OCI-LY3 (cell line): ENCODE results near the gene SEPHS1.

ENCODE experiments used
- H2AFZ ChIP-seq: fragments of 200-600, 300-600 bp; shearing (Covaris generic); 2 replicates; pipeline ENCODE4 v1.6.0; 2014; ENCODE audit warnings: antibody characterized with exemption, low read depth, low read length
- H3K27ac ChIP-seq: fragments of 200-600, 300-600 bp; sonication (generic); 2 replicates; pipeline ENCODE4 v1.5.1; 2014; ENCODE audit warnings: mild to moderate bottlenecking, low read length, moderate library complexity, mixed read lengths
- H3K27me3 ChIP-seq: fragments of 200-600, 300-600 bp; sonication (generic); 2 replicates; pipeline ENCODE4 v1.6.1; 2014; ENCODE audit warnings: low read depth, low read length, mixed read lengths
- H3K36me3 ChIP-seq: fragments of 200-600, 300-600 bp; sonication (generic); replicated peaks from 2 replicates; pipeline ENCODE3; 2014; ENCODE audit warnings: low read depth, low read length, mixed read lengths
- H3K4me1 ChIP-seq: fragments of 300-600, 200-600 bp; sonication (generic); 2 replicates; pipeline ENCODE4 v1.6.1; 2014; ENCODE audit warnings: low read length, mixed read lengths
- H3K4me2 ChIP-seq: fragments of 200-600, 300-600 bp; sonication (generic); 2 replicates; pipeline ENCODE4 v1.6.1; 2014; ENCODE audit warnings: low read length, mixed read lengths
- H3K4me3 ChIP-seq: fragments of 300-600, 200-600 bp; sonication (generic); 2 replicates; pipeline ENCODE4 v1.5.1; 2014; ENCODE audit warnings: antibody characterized with exemption, mild to moderate bottlenecking, low read length, moderate library complexity
- H3K79me2 ChIP-seq: fragments of 300-600, 200-600 bp; shearing (Covaris generic); 2 replicates; pipeline ENCODE4 v1.6.1; 2014; ENCODE audit warnings: mild to moderate bottlenecking, low read length, mixed read lengths
- H3K9ac ChIP-seq: fragments of 300-600, 200-600 bp; shearing (Covaris generic); 2 replicates; pipeline ENCODE4 v1.6.0; 2014; ENCODE audit warnings: mild to moderate bottlenecking, low read length, moderate library complexity
- H3K9me3 ChIP-seq: fragments of 200-600, 300-600 bp; shearing (Covaris generic); 2 replicates; pipeline ENCODE4 v1.6.1; 2014; ENCODE audit warnings: low read length, mixed read lengths; ENCODE audit not compliant: insufficient read depth
- H4K20me1 ChIP-seq: fragments of 200-600, 300-600 bp; sonication (generic); 2 replicates; pipeline ENCODE4 v1.6.1; 2016; ENCODE audit warnings: low read length, mixed read lengths; ENCODE audit not compliant: insufficient read depth
- EZH2phosphoT487 ChIP-seq: fragments of 200-600 bp; shearing (Covaris generic); IDR thresholded peaks from 2 replicates; pipeline ENCODE4 v1.6.1; 2018; ENCODE audit warnings: antibody characterized with exemption, mixed run types, low read depth
- TF ChIP-seq, protein P1 (sequence below): fragments of 200-600, 300-600 bp; sonication (generic); IDR thresholded peaks from 2 replicates; pipeline ENCODE4 v1.5.1; 2014; ENCODE audit warnings: antibody characterized with exemption, low read length, low read depth

The SEPHS1 gene

DNA sequence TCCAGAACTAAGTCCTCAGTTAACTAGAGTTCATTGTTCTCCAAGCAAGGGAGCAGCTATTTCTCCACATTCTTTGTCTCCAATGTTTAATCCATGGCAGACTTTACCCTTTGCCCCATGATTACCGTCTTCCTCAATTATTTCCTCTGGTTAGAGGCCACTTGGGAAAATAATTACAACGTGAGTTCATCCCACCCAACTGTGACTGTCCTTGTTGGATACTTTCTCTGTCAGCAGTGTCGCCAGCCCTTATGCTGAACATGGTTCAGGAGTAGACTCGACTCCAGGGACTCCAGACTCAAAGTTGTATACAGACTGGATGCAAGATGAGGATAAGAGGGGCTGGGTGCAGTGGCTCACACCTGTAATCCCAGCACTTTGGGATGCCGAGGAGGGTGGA, 17.1 kb upstream of the SEPHS1 start:
- Histone ChIP-seq H3K79me2 (no peaks in the 10 kb centered on the region), H2AFZ (no peak overlapping the region), H3K36me3 (no peaks in the 10 kb centered on the region), H3K4me2 (no peak overlapping the region), H3K4me3 (no peak overlapping the region), H3K4me1 (peaks cover 7% of the 10 kb centered on the region), H3K27me3 (no peaks in the 10 kb centered on the region), H3K27ac (no peak overlapping the region), H3K9ac (no peak overlapping the region), H4K20me1 (no peaks in the 10 kb centered on the region), H3K9me3 (no peaks in the 10 kb centered on the region)
- TF ChIP-seq EZH2phosphoT487, result no peak
- TF ChIP-seq, protein P1, sequence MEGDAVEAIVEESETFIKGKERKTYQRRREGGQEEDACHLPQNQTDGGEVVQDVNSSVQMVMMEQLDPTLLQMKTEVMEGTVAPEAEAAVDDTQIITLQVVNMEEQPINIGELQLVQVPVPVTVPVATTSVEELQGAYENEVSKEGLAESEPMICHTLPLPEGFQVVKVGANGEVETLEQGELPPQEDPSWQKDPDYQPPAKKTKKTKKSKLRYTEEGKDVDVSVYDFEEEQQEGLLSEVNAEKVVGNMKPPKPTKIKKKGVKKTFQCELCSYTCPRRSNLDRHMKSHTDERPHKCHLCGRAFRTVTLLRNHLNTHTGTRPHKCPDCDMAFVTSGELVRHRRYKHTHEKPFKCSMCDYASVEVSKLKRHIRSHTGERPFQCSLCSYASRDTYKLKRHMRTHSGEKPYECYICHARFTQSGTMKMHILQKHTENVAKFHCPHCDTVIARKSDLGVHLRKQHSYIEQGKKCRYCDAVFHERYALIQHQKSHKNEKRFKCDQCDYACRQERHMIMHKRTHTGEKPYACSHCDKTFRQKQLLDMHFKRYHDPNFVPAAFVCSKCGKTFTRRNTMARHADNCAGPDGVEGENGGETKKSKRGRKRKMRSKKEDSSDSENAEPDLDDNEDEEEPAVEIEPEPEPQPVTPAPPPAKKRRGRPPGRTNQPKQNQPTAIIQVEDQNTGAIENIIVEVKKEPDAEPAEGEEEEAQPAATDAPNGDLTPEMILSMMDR, result no peak

DNA sequence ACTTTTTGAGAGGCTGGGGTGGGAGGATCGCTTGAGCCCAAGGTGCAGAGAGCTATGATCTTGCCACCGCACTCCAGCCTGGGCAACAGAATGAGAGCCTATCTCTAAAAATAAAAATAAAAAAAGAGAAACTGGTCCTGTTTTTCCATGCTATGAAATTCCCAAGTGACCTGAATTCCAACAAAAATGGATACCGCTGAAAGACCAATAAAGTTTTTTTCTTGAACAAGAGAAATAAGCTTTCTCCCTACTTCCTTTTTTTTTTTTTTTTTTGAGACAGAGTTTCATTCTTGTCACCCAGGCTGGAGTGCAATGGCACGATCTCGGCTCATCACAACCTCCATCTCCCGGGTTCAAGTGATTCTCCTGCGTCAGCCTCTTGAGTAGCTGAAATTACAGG, 12.5 kb upstream of the SEPHS1 start:
- no peak overlapping the region for H2AFZ ChIP-seq
- H4K20me1 ChIP-seq, result no peaks in the 10 kb centered on the region
- H3K4me1 ChIP-seq, result no peaks in the 10 kb centered on the region
- no peaks in the 10 kb centered on the region for H3K27me3 ChIP-seq
- TF ChIP-seq, protein P1, result no peak
- no peak for TF ChIP-seq EZH2phosphoT487
- no peak overlapping the region for H3K27ac ChIP-seq
- H3K36me3 ChIP-seq, result no peaks in the 10 kb centered on the region
- H3K9me3 ChIP-seq, result no peaks in the 10 kb centered on the region
- H3K9ac ChIP-seq, result no peak overlapping the region
- H3K79me2 ChIP-seq, result no peaks in the 10 kb centered on the region
- no peak overlapping the region for H3K4me3 ChIP-seq
- H3K4me2 ChIP-seq, result no peak overlapping the region

DNA sequence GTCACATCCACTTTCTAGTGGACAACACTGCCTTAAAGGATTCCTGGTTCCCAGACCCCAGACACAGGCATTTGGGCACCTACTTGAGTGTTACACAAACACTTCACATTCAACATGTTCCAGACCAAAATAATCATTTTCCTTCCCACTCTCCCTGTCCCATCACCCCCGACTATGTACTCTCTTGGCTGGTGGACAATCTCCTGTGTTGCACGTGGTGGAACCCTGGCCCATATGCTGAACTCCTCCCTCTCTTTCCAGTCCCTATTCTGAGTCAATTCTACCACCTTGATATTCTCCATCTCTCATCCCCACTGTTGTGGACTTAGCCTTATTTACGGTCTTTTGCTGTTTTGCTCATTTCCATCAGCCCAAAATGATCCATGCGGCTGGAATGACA, 8.3 kb upstream of the SEPHS1 start:
- Histone ChIP-seq H3K27ac (no peak overlapping the region), H3K27me3 (no peaks in the 10 kb centered on the region), H3K9ac (no peak overlapping the region), H3K9me3 (no peaks in the 10 kb centered on the region), H4K20me1 (no peaks in the 10 kb centered on the region), H2AFZ (no peak overlapping the region), H3K4me1 (peaks cover 19% of the 10 kb centered on the region), H3K4me3 (no peak overlapping the region), H3K79me2 (no peaks in the 10 kb centered on the region), H3K36me3 (no peaks in the 10 kb centered on the region), H3K4me2 (no peak overlapping the region)
- TF ChIP-seq, protein P1, result no peak
- no peak for TF ChIP-seq EZH2phosphoT487

DNA sequence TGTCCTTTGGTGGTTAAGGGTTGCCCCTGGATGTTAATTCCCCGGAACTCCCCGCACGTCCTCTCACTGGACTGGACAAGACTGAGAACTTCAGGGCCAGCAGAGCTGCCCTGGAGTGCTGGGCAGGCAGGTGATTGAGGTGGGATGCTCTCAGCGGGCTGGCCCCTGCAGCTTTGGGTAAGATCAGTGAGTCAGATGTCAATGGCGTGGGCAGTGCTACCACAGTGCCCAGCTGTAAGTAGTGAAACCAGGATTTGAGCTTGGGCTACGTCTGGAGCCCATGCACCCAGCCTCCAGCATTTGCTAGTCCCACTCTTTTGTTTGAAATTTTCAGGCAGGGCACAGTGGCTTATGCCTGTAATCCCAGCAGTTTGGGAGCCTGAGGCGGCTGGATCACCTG, 6.7 kb upstream of the SEPHS1 start:
- no peak overlapping the region for H2AFZ ChIP-seq
- H3K4me1 ChIP-seq, result peaks cover 35% of the 10 kb centered on the region
- H4K20me1 ChIP-seq, result no peaks in the 10 kb centered on the region
- TF ChIP-seq, protein P1, result no peak
- no peak for TF ChIP-seq EZH2phosphoT487
- H3K79me2 ChIP-seq, result peaks cover 3% of the 10 kb centered on the region
- H3K36me3 ChIP-seq, result peaks cover 4% of the 10 kb centered on the region
- no peak overlapping the region for H3K4me3 ChIP-seq
- H3K9ac ChIP-seq, result no peak overlapping the region
- no peaks in the 10 kb centered on the region for H3K27me3 ChIP-seq
- no peak overlapping the region for H3K4me2 ChIP-seq
- no peak overlapping the region for H3K27ac ChIP-seq
- no peaks in the 10 kb centered on the region for H3K9me3 ChIP-seq
